Measurements from ENCODE around the gene FGD5.

GRCh38 chr3:14946236-14946635, 127.5 kb downstream of the FGD5 start:
- TF ChIP-seq CTCF (IDR thresholded peaks at IDR 0.05) (no peak), POLR2A (IDR thresholded peaks at IDR 0.05) (no peak)
